Measurements from ENCODE around the gene SPEN.

DNA sequence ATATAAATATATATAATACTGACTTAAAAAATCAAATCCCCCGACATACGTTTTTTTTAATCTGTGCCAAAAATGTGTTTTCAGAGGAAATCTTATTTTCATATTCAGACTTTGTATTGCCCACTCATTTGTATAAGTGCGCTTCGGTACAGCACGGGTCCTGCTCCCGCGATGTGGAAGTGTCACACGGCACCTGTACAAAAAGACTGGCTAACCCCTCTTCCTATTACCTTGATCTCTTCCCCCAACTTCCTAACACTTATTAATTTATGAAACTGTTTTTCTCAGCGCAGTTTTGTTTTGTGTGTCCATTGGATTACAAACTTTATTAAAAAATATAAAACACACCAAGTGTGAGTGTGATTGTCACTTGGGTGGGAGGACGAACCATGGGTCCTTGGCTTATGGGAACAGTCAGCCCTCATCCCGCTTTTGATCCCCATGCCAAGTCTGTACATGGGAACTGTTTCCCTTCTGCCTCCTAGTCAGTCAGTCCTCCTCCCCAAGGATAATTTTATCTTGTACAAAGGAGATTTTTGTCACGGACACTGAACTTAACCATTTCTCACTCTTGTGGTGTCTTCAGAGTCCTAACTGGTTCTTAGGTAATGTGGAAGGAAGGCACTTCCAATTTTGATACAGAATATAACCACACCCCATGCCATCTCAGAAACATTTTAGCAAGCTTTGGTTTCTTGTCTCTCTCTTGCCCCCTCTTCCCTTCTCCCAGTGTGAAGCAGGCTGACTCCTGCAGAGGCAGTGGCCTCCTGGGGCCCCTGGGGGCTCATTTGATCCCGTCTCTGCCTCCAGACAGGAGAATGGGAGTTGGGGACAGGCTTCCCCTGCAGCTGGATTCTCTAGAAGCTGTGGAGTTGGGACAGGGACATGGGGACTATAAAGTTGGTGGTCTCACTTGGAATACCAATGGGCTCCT lies 92.9 kb downstream of the SPEN start:
- no peak for TF ChIP-seq ZNF274 (IDR thresholded peaks at IDR 0.05; ENCODE audit: low read length)
- TF ChIP-seq ZNF274 (tag by site-specific recombination; IDR thresholded peaks at IDR 0.05; ENCODE audit: borderline replicate concordance): no peak
- TF ChIP-seq, protein P1, sequence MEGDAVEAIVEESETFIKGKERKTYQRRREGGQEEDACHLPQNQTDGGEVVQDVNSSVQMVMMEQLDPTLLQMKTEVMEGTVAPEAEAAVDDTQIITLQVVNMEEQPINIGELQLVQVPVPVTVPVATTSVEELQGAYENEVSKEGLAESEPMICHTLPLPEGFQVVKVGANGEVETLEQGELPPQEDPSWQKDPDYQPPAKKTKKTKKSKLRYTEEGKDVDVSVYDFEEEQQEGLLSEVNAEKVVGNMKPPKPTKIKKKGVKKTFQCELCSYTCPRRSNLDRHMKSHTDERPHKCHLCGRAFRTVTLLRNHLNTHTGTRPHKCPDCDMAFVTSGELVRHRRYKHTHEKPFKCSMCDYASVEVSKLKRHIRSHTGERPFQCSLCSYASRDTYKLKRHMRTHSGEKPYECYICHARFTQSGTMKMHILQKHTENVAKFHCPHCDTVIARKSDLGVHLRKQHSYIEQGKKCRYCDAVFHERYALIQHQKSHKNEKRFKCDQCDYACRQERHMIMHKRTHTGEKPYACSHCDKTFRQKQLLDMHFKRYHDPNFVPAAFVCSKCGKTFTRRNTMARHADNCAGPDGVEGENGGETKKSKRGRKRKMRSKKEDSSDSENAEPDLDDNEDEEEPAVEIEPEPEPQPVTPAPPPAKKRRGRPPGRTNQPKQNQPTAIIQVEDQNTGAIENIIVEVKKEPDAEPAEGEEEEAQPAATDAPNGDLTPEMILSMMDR (tag by site-specific recombination; IDR thresholded peaks at IDR 0.05): no peak
- no peak for TF ChIP-seq ZBTB21 (tag by site-specific recombination; IDR thresholded peaks at IDR 0.05)
- TF ChIP-seq ZNF121 (tag by site-specific recombination; IDR thresholded peaks at IDR 0.05): no peak
- no peak for TF ChIP-seq ZNF155 (tag by site-specific recombination; IDR thresholded peaks at IDR 0.05)
- TF ChIP-seq, protein P2, sequence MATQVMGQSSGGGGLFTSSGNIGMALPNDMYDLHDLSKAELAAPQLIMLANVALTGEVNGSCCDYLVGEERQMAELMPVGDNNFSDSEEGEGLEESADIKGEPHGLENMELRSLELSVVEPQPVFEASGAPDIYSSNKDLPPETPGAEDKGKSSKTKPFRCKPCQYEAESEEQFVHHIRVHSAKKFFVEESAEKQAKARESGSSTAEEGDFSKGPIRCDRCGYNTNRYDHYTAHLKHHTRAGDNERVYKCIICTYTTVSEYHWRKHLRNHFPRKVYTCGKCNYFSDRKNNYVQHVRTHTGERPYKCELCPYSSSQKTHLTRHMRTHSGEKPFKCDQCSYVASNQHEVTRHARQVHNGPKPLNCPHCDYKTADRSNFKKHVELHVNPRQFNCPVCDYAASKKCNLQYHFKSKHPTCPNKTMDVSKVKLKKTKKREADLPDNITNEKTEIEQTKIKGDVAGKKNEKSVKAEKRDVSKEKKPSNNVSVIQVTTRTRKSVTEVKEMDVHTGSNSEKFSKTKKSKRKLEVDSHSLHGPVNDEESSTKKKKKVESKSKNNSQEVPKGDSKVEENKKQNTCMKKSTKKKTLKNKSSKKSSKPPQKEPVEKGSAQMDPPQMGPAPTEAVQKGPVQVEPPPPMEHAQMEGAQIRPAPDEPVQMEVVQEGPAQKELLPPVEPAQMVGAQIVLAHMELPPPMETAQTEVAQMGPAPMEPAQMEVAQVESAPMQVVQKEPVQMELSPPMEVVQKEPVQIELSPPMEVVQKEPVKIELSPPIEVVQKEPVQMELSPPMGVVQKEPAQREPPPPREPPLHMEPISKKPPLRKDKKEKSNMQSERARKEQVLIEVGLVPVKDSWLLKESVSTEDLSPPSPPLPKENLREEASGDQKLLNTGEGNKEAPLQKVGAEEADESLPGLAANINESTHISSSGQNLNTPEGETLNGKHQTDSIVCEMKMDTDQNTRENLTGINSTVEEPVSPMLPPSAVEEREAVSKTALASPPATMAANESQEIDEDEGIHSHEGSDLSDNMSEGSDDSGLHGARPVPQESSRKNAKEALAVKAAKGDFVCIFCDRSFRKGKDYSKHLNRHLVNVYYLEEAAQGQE (tag by site-specific recombination; IDR thresholded peaks at IDR 0.05): no peak
- TF ChIP-seq, protein P3, sequence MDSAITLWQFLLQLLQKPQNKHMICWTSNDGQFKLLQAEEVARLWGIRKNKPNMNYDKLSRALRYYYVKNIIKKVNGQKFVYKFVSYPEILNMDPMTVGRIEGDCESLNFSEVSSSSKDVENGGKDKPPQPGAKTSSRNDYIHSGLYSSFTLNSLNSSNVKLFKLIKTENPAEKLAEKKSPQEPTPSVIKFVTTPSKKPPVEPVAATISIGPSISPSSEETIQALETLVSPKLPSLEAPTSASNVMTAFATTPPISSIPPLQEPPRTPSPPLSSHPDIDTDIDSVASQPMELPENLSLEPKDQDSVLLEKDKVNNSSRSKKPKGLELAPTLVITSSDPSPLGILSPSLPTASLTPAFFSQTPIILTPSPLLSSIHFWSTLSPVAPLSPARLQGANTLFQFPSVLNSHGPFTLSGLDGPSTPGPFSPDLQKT (IDR thresholded peaks at IDR 0.05; ENCODE audit: borderline replicate concordance, low read depth, low read length): no peak
